HCT116 (cell line): ENCODE measurements around the gene CYP21A2. TPM values are rescaled to one million over a fixed set of nuclear protein-coding genes. Genes with fewer than 3 reads are reported as not detected.
A peak's percentile ranks its signal among the peaks of the same experiment; 100 is the strongest.
"Not testable (repeated sequence)": the region's sequence is repeated elsewhere in the genome, so short reads cannot be mapped to it uniquely, and the experiment has no call there.

Experiments used
- ATAC-seq: fragments of 200-7000 bp; cut with Tn5 transposase; 2 replicates; pipeline ENCODE4 v1.9.1; 2020; ENCODE audit warnings: mild to moderate bottlenecking, moderate library complexity
- Bru-seq: library from RNA; stranded (reverse); fragments of 400-500 nt; gene quantifications from one replicate; lab custom pipeline; 2021; lab: Mats Ljungman, UMichigan
- BruChase-seq, 2 experiments: library from RNA; stranded (reverse); fragments of 400-500 nt; gene quantifications; one replicate each; lab custom pipeline; 2021; lab: Mats Ljungman, UMichigan
- BruUV-seq: library from RNA; stranded (reverse); fragments of 400-500 nt; replicated peaks from 2 replicates; lab custom pipeline; 2021; lab: Mats Ljungman, UMichigan
- CTCF ChIA-PET: fragments of 300-600 bp; sonication (Branson Sonifier 250); formaldehyde crosslinking; loops from one replicate; lab custom pipeline; 2021; ENCODE audit warnings: antibody characterized with exemption; lab: Charles Lee
- POLR2A ChIA-PET: fragments of 300-600, 350-600 bp; sonication (Branson Sonifier 250); formaldehyde crosslinking; loops from one replicate; lab custom pipeline; 2021; ENCODE audit warnings: antibody characterized with exemption; lab: Charles Lee
- RAD21 ChIA-PET, 2 experiments: fragments of 300-600 bp; sonication (Branson Sonifier 250); formaldehyde crosslinking; loops; one replicate each; lab custom pipeline; 2023; ENCODE audit warnings: low total read pairs in 2 of 2; ENCODE audit not compliant: uncharacterized antibody in 2 of 2, unreplicated experiment in 2 of 2, low non-redundant PET in 1 of 2; lab: Charles Lee
- DNase-seq: peaks from one replicate; pipeline ENCODE4 v3.0.0-alpha.2; 2010; ENCODE audit warnings: low read depth, low spot score
- H2AFZ ChIP-seq: fragments of 200-600 bp; shearing (Covaris generic), sonication (generic); 2 replicates; pipeline ENCODE4 v1.6.1; 2017; ENCODE audit warnings: low read depth, mixed run types, mixed read lengths, antibody characterized with exemption, low read length; ENCODE audit not compliant: poor library complexity, severe bottlenecking
- H3K27ac ChIP-seq: 2 replicates; pipeline ENCODE4 v1.5.1; 2012; ENCODE audit warnings: low read depth, low read length
- H3K27me3 ChIP-seq: fragments of 200-600 bp; sonication (generic); 2 replicates; pipeline ENCODE4 v1.6.1; 2016; ENCODE audit warnings: mixed run types, low read length, mixed read lengths; ENCODE audit not compliant: insufficient read depth
- H3K36me3 ChIP-seq, 2 experiments: fragments of 200-500 bp in 1 of 2; fragments of 200-600 bp in 1 of 2; sonication (Bioruptor generic) in 1 of 2; sonication (generic) in 1 of 2; 2 replicates each; pipeline versions ENCODE4 v1.5.1 to v1.6.1; 2014 to 2016; ENCODE audit warnings: low read length in 2 of 2, inconsistent platforms in 1 of 2, mixed read lengths in 1 of 2, mixed run types in 1 of 2; ENCODE audit not compliant: insufficient read depth in 2 of 2, control insufficient read depth in 1 of 2
- H3K4me1 ChIP-seq, 2 experiments: fragments of 200-600 bp in 1 of 2; sonication (generic) in 1 of 2; 2 replicates each; pipeline versions ENCODE4 v1.5.1 to v1.6.1; 2012 to 2017; ENCODE audit warnings: low read length in 2 of 2, inconsistent platforms in 1 of 2, mild to moderate bottlenecking in 1 of 2, mixed read lengths in 1 of 2, mixed run types in 1 of 2, moderate library complexity in 1 of 2; ENCODE audit not compliant: insufficient read depth in 2 of 2, control insufficient read depth in 1 of 2
- H3K4me2 ChIP-seq: fragments of 200-600 bp; sonication (generic); 2 replicates; pipeline ENCODE4 v1.6.1; 2017; ENCODE audit warnings: mixed run types, low read length, mixed read lengths
- H3K4me3 ChIP-seq, 2 experiments: fragments of 200-600 bp in 1 of 2; sonication (generic) in 1 of 2; replicated peaks in 1 of 2; 2 replicates each; pipeline ENCODE4 v1.5.1; 2011 to 2016; ENCODE audit warnings: low read length in 2 of 2, control low read depth in 1 of 2, low read depth in 1 of 2, mild to moderate bottlenecking in 1 of 2, mixed read lengths in 1 of 2, mixed run types in 1 of 2
- H3K79me2 ChIP-seq: fragments of 200-600 bp; sonication (generic); 2 replicates; pipeline ENCODE4 v1.6.1; 2017; ENCODE audit warnings: mild to moderate bottlenecking, mixed run types, low read length, moderate library complexity, mixed read lengths; ENCODE audit not compliant: insufficient read depth
- H3K9ac ChIP-seq: fragments of 200-600 bp; sonication (generic); 2 replicates; pipeline ENCODE4 v1.6.1; 2016; ENCODE audit warnings: low read length, mixed read lengths
- H3K9me2 ChIP-seq: fragments of 200-600 bp; sonication (generic), shearing (Covaris generic); 2 replicates; pipeline ENCODE4 v1.6.1; 2017; ENCODE audit warnings: mixed run types, mild to moderate bottlenecking, moderate library complexity; ENCODE audit not compliant: insufficient read depth
- H3K9me3 ChIP-seq, 2 experiments: fragments of 200-500 bp in 1 of 2; fragments of 200-600 bp in 1 of 2; sonication (Bioruptor generic) in 1 of 2; sonication (generic) in 1 of 2; 2 replicates each; pipeline ENCODE4 v1.6.1; 2014 to 2017; ENCODE audit warnings: low read length in 2 of 2, mixed read lengths in 2 of 2, inconsistent platforms in 1 of 2, low read depth in 1 of 2, mild to moderate bottlenecking in 1 of 2, mixed run types in 1 of 2, moderate library complexity in 1 of 2; ENCODE audit not compliant: control insufficient read depth in 1 of 2, insufficient read depth in 1 of 2
- H4K20me1 ChIP-seq: fragments of 200-600 bp; sonication (generic), shearing (Covaris generic); 2 replicates; pipeline ENCODE4 v1.6.1; 2017; ENCODE audit warnings: mixed run types, mild to moderate bottlenecking, moderate library complexity; ENCODE audit not compliant: insufficient read depth
- intact Hi-C: fragments of 100-400 bp; cut with micrococcal nuclease; formaldehyde crosslinking; loops from 2 replicates; pipeline ENCODE4 v1.10.0; 2022
- long read RNA-seq: library from polyadenylated mRNA; unstranded; transcript quantifications from one replicate; pipeline ENCODE4 v2.0.0, GENCODE V29; 2021; ENCODE audit not compliant: unreplicated experiment
- polyA plus RNA-seq: library from polyadenylated mRNA; unstranded; fragments of >200 nt; gene quantifications from 2 replicates; pipeline ENCODE4 v1.2.1, GENCODE V29; 2012; ENCODE audit warnings: missing spikeins
- total RNA-seq: library from RNA; stranded (reverse); gene quantifications from one replicate; pipeline ENCODE4 v1.2.1, GENCODE V29; 2021; ENCODE audit not compliant: unreplicated experiment

Gene CYP21A2
- 1.4 TPM for total RNA-seq
- 0.30 and 0.33 TPM in 2 replicates for polyA plus RNA-seq
- not detected for Bru-seq, nascent RNA
- percentile 45 among the genes with signal in this experiment for BruChase-seq, experiment 1, labeled RNA remaining after a 6-hour chase
- BruChase-seq, experiment 2, labeled RNA remaining after a 2-hour chase = percentile 27 among the genes with signal in this experiment
- long read RNA-seq = 0 reads

DNA sequence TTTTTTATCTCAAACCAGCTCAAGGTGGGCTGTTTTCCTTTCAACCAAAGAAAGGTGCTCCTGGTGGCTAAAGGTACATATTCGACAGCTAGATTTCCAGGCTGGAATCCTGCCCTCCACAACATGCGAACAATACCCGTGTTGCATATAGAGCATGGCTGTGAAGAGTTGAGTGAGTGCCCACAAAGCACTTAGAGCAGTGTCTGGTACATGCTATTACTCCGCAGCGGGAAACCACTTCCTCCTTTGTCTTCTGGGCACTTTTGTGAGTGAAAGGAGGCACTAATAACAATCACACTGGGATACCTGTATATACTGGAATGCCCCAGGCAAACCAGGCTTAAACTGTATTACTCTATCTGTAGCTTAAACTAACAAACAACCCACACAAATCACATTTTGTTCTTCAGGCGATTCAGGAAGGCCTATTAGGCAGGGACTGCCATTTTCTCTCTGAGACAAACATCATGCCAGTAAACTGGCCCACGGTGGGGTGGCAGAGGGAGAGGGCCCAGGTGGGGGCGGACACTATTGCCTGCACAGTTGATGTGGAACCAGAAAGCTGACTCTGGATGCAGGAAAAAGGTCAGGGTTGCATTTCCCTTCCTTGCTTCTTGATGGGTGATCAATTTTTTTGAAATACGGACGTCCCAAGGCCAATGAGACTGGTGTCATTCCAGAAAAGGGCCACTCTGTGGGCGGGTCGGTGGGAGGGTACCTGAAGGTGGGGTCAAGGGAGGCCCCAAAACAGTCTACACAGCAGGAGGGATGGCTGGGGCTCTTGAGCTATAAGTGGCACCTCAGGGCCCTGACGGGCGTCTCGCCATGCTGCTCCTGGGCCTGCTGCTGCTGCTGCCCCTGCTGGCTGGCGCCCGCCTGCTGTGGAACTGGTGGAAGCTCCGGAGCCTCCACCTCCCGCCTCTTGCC, at the start of gene CYP21A2:
Gene CYP21A2 (plus strand): TSS at position 818 of the 927 bp plus-strand sequence. CDS start 8 bp downstream, at position 826.
- RAD21 ChIA-PET, H3K4me2 ChIP-seq, intact Hi-C loops, H3K36me3 ChIP-seq, H3K4me3 ChIP-seq, H3K27ac ChIP-seq, DNase-seq, CTCF ChIA-PET, H3K27me3 ChIP-seq, H3K9me3 ChIP-seq, BruUV-seq, H3K9me2 ChIP-seq, H3K4me1 ChIP-seq, H3K79me2 ChIP-seq, POLR2A ChIA-PET, H4K20me1 ChIP-seq, H3K9ac ChIP-seq, H2AFZ ChIP-seq: not testable (repeated sequence)
- ATAC-seq = peak; percentile 54

DNA sequence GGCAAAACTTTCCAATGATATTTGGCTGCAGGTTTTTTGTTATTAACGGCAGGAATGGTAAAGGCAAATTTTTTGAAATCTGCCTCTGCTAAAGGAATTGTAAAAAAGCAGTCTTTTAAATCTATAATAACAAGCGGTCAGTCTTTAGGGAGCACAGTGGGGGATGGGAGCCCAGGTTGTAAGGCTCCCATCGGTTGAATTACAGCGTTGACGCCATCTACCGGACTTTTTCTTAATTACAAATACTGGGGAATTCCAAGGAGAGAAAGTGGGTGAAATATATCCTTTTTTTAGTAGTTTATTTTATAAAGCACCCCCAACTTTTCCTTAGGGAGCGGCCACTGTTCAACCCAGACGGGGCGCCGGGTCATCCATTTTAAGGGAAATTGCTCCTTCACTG, 48.9 kb upstream of the CYP21A2 start:
- DNase-seq, RAD21 ChIA-PET: not testable (repeated sequence)

DNA sequence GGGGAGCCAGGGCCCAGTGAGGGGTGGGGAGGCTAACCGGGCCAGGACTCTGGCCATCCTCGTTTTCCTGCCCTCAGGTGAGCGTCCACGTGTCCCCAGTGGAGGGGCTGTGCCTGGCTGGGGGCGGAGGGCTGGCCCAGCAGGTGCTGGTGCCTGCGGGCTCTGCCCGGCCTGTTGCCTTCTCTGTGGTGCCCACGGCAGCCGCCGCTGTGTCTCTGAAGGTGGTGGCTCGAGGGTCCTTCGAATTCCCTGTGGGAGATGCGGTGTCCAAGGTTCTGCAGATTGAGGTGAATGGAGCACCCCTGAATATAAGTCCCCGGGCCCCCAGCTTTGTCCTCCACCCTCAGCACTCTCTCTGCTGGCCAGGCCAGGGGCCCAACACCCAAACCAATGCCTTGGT, 43.8 kb upstream of the CYP21A2 start:
- H3K4me1 ChIP-seq, H3K9ac ChIP-seq, CTCF ChIA-PET, H3K27me3 ChIP-seq, intact Hi-C loops, H3K36me3 ChIP-seq, H3K9me2 ChIP-seq, H3K27ac ChIP-seq, BruUV-seq, RAD21 ChIA-PET, H3K9me3 ChIP-seq, DNase-seq, POLR2A ChIA-PET, H4K20me1 ChIP-seq, H3K4me2 ChIP-seq, ATAC-seq, H3K4me3 ChIP-seq, H3K79me2 ChIP-seq, H2AFZ ChIP-seq: not testable (repeated sequence)

More for the DNA sequence above, 48.9 kb upstream of the CYP21A2 start:
- POLR2A ChIA-PET, H3K9me2 ChIP-seq, H4K20me1 ChIP-seq, H3K9me3 ChIP-seq, H3K79me2 ChIP-seq, H3K4me1 ChIP-seq, H3K27ac ChIP-seq, H3K27me3 ChIP-seq, H3K9ac ChIP-seq, CTCF ChIA-PET, H3K4me3 ChIP-seq, BruUV-seq, intact Hi-C loops, H3K4me2 ChIP-seq, H2AFZ ChIP-seq, H3K36me3 ChIP-seq: not testable (repeated sequence)
- ATAC-seq = 0 out of 2 replicates have a peak, but pooled peaks have one; percentile 50

DNA sequence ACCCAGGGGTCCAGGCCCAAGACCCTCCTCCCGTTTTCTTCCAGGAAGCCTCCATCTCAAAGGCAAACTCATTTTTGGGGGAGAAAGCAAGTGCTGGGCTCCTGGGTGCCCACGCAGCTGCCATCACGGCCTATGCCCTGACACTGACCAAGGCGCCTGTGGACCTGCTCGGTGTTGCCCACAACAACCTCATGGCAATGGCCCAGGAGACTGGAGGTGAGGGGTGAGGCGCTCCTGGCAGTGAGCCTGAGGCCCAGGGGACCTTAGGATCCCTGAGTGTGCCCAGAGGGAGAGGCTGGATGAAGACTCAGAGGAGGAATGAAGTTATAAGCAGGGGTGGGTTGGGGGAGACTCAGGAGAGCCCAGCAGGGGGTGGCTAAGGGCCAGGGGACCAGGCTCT, 41.8 kb upstream of the CYP21A2 start:
- H3K79me2 ChIP-seq, BruUV-seq, H3K4me3 ChIP-seq, H2AFZ ChIP-seq, H3K4me1 ChIP-seq, H4K20me1 ChIP-seq, H3K27me3 ChIP-seq, H3K36me3 ChIP-seq, CTCF ChIA-PET, H3K27ac ChIP-seq, ATAC-seq, H3K4me2 ChIP-seq, H3K9me3 ChIP-seq, H3K9me2 ChIP-seq, H3K9ac ChIP-seq, POLR2A ChIA-PET, DNase-seq, intact Hi-C loops, RAD21 ChIA-PET: not testable (repeated sequence)
